Hepatocyte (in vitro differentiated cells): ENCODE data around the gene LAMB3. TPM values are rescaled to one million over a fixed set of nuclear protein-coding genes. Genes with fewer than 3 reads are reported as not detected.

Source experiments
- DNase-seq: peaks from one replicate; pipeline ENCODE4 v3.0.0-alpha.2; 2016; ENCODE audit warnings: low spot score
- H2AFZ ChIP-seq: fragments of 200-600 bp; sonication (generic); 2 replicates; pipeline ENCODE4 v1.6.0; 2016; ENCODE audit warnings: antibody characterized with exemption, mild to moderate bottlenecking
- H3K27ac ChIP-seq: fragments of 200-600 bp; sonication (generic); 2 replicates; pipeline ENCODE4 v1.5.1; 2016; ENCODE audit warnings: mild to moderate bottlenecking
- H3K27me3 ChIP-seq: fragments of 200-600 bp; sonication (generic); 2 replicates; pipeline ENCODE4 v1.6.1; 2016
- H3K36me3 ChIP-seq: fragments of 200-600 bp; sonication (generic); replicated peaks from 2 replicates; pipeline ENCODE4 v1.5.1; 2016; ENCODE audit warnings: low read depth; ENCODE audit not compliant: insufficient read depth
- H3K4me1 ChIP-seq: fragments of 200-600 bp; sonication (generic); 2 replicates; pipeline ENCODE4 v1.5.1; 2016; ENCODE audit warnings: mild to moderate bottlenecking, moderate library complexity; ENCODE audit not compliant: insufficient read depth
- H3K4me2 ChIP-seq: fragments of 200-600 bp; sonication (generic); 2 replicates; pipeline ENCODE4 v1.6.0; 2016
- H3K4me3 ChIP-seq: fragments of 200-600 bp; sonication (generic); 2 replicates; pipeline ENCODE4 v1.5.1; 2016; ENCODE audit warnings: mild to moderate bottlenecking
- H3K79me2 ChIP-seq: fragments of 200-600 bp; sonication (generic); 2 replicates; pipeline ENCODE4 v1.6.0; 2017; ENCODE audit warnings: mild to moderate bottlenecking
- H3K9me2 ChIP-seq: fragments of 200-600 bp; sonication (generic); replicated peaks from 2 replicates; pipeline ENCODE4 v1.6.0; 2017; ENCODE audit warnings: mild to moderate bottlenecking; ENCODE audit not compliant: insufficient read depth
- H3K9me3 ChIP-seq: fragments of 200-600 bp; sonication (generic); 2 replicates; pipeline ENCODE4 v1.5.1; 2016; ENCODE audit warnings: low read depth, mild to moderate bottlenecking
- H4K20me1 ChIP-seq: fragments of 200-600 bp; sonication (generic); 2 replicates; pipeline ENCODE4 v1.6.0; 2016; ENCODE audit warnings: mild to moderate bottlenecking; ENCODE audit not compliant: insufficient read depth, poor library complexity, severe bottlenecking
- EZH2 ChIP-seq: fragments of 200-600 bp; sonication (generic); IDR thresholded peaks from 2 replicates; pipeline ENCODE4 v1.6.1; 2016; ENCODE audit warnings: antibody characterized with exemption, mild to moderate bottlenecking, borderline replicate concordance
- EZH2phosphoT487 ChIP-seq: fragments of 200-600 bp; sonication (generic); IDR thresholded peaks from one replicate; pipeline ENCODE4 v1.6.1; 2018; ENCODE audit warnings: antibody characterized with exemption, mild to moderate bottlenecking, low read depth, moderate library complexity; ENCODE audit not compliant: unreplicated experiment, severe bottlenecking
- WGBS: methylation state at CpG from one replicate; pipeline ENCODE4 v1.1.6; 2016; ENCODE audit warnings: low lambda C conversion rate; ENCODE audit errors: missing lambda C conversion rate; 5-methylcytosine and 5-hydroxymethylcytosine counted together
- polyA plus RNA-seq: library from polyadenylated mRNA; unstranded; fragments of >200 nt; fragmentation: Nextera tagmentation; extraction: Ambion mirVana; gene quantifications from 2 replicates; pipeline ENCODE4 v1.2.1, GENCODE V29; 2016
- total RNA-seq: library from RNA; depleted of rRNA; stranded (reverse); fragments of >200 nt; gene quantifications from 2 replicates; pipeline ENCODE4 v1.2.3, GENCODE V29; 2014
- TF ChIP-seq, protein P1 (sequence below): fragments of 200-600 bp; sonication (generic); IDR thresholded peaks from 2 replicates; pipeline ENCODE4 v1.5.1; 2016; ENCODE audit warnings: antibody characterized with exemption, mild to moderate bottlenecking; ENCODE audit not compliant: poor library complexity

LAMB3 gene
- total and polyA plus RNA-seq, 2 experiments from 2014 or later, result 55.9 to 76.9 TPM

DNA sequence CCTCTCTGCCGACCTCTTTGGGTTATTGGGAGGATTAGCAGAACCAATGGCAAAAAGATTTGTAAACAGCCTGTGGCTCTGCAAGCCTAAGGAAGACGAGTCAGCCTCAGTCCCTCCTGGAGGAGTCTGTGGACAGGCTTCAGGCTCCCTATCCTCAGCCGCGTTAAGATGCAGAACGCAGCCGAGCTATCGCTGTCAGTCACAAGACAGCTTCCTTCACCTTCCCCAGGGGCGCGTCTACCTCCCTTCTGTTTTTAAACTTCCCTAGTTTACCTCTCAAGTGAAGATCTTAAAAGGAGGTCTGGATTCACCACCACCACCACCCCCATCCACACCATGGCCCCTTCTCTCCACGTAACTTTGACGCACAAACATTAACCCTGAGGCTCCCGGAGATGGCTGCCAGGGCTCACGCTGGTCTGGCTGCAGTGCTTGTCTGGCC is 68.0 kb downstream of the LAMB3 start:
- Histone ChIP-seq H4K20me1 (no peaks in the 10 kb centered on the region), H3K4me2 (peak overlapping the region; percentile 67), H3K9me3 (no peaks in the 10 kb centered on the region), H2AFZ (no peak overlapping the region), H3K27ac (no peak overlapping the region), H3K27me3 (peaks cover 16% of the 10 kb centered on the region), H3K4me3 (no peak overlapping the region), H3K4me1 (peaks cover 6% of the 10 kb centered on the region), H3K79me2 (no peaks in the 10 kb centered on the region), H3K9me2 (no peaks in the 10 kb centered on the region), H3K36me3 (no peaks in the 10 kb centered on the region)
- WGBS, result 26% methylated on average over 13 of the region's 13 CpGs
- DNase-seq, result no peak
- TF ChIP-seq, protein P1, sequence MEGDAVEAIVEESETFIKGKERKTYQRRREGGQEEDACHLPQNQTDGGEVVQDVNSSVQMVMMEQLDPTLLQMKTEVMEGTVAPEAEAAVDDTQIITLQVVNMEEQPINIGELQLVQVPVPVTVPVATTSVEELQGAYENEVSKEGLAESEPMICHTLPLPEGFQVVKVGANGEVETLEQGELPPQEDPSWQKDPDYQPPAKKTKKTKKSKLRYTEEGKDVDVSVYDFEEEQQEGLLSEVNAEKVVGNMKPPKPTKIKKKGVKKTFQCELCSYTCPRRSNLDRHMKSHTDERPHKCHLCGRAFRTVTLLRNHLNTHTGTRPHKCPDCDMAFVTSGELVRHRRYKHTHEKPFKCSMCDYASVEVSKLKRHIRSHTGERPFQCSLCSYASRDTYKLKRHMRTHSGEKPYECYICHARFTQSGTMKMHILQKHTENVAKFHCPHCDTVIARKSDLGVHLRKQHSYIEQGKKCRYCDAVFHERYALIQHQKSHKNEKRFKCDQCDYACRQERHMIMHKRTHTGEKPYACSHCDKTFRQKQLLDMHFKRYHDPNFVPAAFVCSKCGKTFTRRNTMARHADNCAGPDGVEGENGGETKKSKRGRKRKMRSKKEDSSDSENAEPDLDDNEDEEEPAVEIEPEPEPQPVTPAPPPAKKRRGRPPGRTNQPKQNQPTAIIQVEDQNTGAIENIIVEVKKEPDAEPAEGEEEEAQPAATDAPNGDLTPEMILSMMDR, result no peak
- TF ChIP-seq EZH2, result no peak
- TF ChIP-seq EZH2phosphoT487, result no peak

- WGBS, result 12% methylated on average over 6 of the region's 6 CpGs
- TF ChIP-seq EZH2, result no peak
- TF ChIP-seq, protein P1, result no peak
- DNase-seq, result peak; percentile 60
- Histone ChIP-seq H2AFZ (no peak within 1 kb of the TSS), H3K9me2 (no peaks in the 10 kb centered on the region), H4K20me1 (no peaks in the 10 kb centered on the region), H3K27me3 (peaks cover 16% of the 10 kb centered on the region), H3K36me3 (no peaks in the 10 kb centered on the region), H3K4me2 (peak within 1 kb of the TSS; percentile 67), H3K4me1 (peaks cover 6% of the 10 kb centered on the region), H3K79me2 (no peaks in the 10 kb centered on the region), H3K27ac (no peak within 1 kb of the TSS), H3K9me3 (no peaks in the 10 kb centered on the region), H3K4me3 (no peak within 1 kb of the TSS)
Measured at GRCh38 chr1:209583408-209583807, 68.8 kb downstream of the LAMB3 start, which contains the start of gene CAMK1G. Gene CAMK1G (plus strand): TSS chr1:209583714. CDS start chr1:209594984, 11,270 bp downstream.

DNA sequence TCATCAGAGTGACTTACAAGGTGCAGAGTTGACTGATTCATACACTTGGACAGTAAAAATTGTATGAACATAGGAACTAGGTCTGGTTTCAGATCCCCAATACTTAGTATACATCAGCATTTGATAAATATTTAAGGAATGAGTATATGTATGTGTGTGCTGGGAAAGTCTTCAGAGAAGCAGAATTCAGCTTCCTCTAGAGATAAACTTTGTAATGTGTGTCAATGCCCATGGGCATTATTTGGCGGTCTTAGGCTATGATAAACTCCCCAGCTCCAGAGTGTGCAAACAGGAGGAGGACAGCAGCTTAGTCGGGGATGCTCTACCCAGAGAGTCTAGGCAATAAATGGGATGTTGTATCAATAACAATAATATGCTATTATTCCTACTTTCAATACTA is 71.6 kb downstream of the LAMB3 start:
- WGBS, result 88% methylated on average over 2 of the region's 2 CpGs

DNA sequence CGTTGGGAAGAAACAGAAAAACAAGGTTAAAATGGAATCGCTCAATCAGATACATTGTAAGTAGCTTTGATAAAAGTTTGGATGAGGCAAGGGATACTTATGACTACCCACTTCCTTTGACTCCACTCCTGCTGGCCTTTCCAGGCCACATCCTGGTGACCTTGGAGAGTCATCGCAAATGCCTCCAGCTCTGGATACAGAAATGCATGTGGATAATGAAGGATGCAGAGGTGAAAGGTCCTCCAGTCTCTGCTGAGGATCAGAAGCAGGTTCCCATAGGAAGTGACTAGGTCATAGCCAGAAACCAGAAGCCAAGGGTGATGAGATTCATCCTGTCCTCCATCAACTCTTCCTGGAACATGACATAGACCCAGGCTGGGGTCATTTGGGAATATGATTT is 74.9 kb downstream of the LAMB3 start:
- Histone ChIP-seq H3K4me3 (no peak overlapping the region), H3K4me2 (no peak overlapping the region), H3K27ac (no peak overlapping the region), H3K9me3 (no peaks in the 10 kb centered on the region), H2AFZ (no peak overlapping the region), H3K4me1 (no peaks in the 10 kb centered on the region), H3K27me3 (peaks cover 28% of the 10 kb centered on the region), H3K79me2 (no peaks in the 10 kb centered on the region), H4K20me1 (no peaks in the 10 kb centered on the region), H3K9me2 (no peaks in the 10 kb centered on the region), H3K36me3 (no peaks in the 10 kb centered on the region)
- TF ChIP-seq, protein P1, result no peak
- TF ChIP-seq EZH2phosphoT487 (no peak), EZH2 (no peak)
- 99% methylated on average over 3 of the region's 3 CpGs for WGBS
- no peak for DNase-seq

More for the DNA sequence above, 71.6 kb downstream of the LAMB3 start:
- H3K27me3 ChIP-seq, result peaks cover 21% of the 10 kb centered on the region
- no peaks in the 10 kb centered on the region for H3K4me1 ChIP-seq
- H3K79me2 ChIP-seq, result no peaks in the 10 kb centered on the region
- no peaks in the 10 kb centered on the region for H3K9me3 ChIP-seq
- H4K20me1 ChIP-seq, result no peaks in the 10 kb centered on the region
- no peaks in the 10 kb centered on the region for H3K36me3 ChIP-seq
- DNase-seq, result no peak
- H3K9me2 ChIP-seq, result no peaks in the 10 kb centered on the region
- no peak for TF ChIP-seq EZH2phosphoT487
- H3K27ac ChIP-seq, result no peak overlapping the region
- no peak overlapping the region for H2AFZ ChIP-seq
- no peak overlapping the region for H3K4me2 ChIP-seq
- no peak overlapping the region for H3K4me3 ChIP-seq
